ENCODE measurements around the gene TSPEAR.
"Not testable (repeated sequence)": the region's sequence is repeated elsewhere in the genome, so short reads cannot be mapped to it uniquely, and the experiment has no call there.

TSPEAR gene

GRCh38 chr21:44590311-44590721 is 121.1 kb downstream of the TSPEAR start:
- Histone ChIP-seq H3K27me3 (ENCODE audit: control insufficient read depth, insufficient read depth, low read length) (no peaks in the 10 kb centered on the region), H3K4me1 (ENCODE audit: control insufficient read depth, insufficient read depth, low read length) (peaks cover 12% of the 10 kb centered on the region), H3K27ac (ENCODE audit: low read depth, low read length) (no peak overlapping the region), H3K36me3 (ENCODE audit: control insufficient read depth, insufficient read depth, low read length) (no peaks in the 10 kb centered on the region), H3K9me3 (ENCODE audit: control insufficient read depth, insufficient read depth, low read length) (no peaks in the 10 kb centered on the region), H3K4me3 (ENCODE audit: low read depth, low read length) (no peak overlapping the region), H3K9ac (ENCODE audit: low read depth, low read length) (no peak overlapping the region)

GRCh38 chr21:44589586-44590305 is 121.6 kb downstream of the TSPEAR start:
- Histone ChIP-seq H3K27ac (ENCODE audit: low read depth, low read length) (no peak overlapping the region), H3K9ac (ENCODE audit: low read depth, low read length) (no peak overlapping the region), H3K27me3 (ENCODE audit: control insufficient read depth, insufficient read depth, low read length) (no peaks in the 10 kb centered on the region), H3K4me3 (ENCODE audit: low read depth, low read length) (no peak overlapping the region), H3K9me3 (ENCODE audit: control insufficient read depth, insufficient read depth, low read length) (no peaks in the 10 kb centered on the region), H3K36me3 (ENCODE audit: control insufficient read depth, insufficient read depth, low read length) (no peaks in the 10 kb centered on the region), H3K4me1 (ENCODE audit: control insufficient read depth, insufficient read depth, low read length) (peaks cover 12% of the 10 kb centered on the region)

GRCh38 chr21:44589094-44589493 is 122.3 kb downstream of the TSPEAR start:
- Histone ChIP-seq H3K27ac (ENCODE audit: low read depth, low read length) (no peak overlapping the region), H3K9ac (ENCODE audit: low read depth, low read length) (no peak overlapping the region), H3K27me3 (ENCODE audit: control insufficient read depth, insufficient read depth, low read length) (no peaks in the 10 kb centered on the region), H3K9me3 (ENCODE audit: control insufficient read depth, insufficient read depth, low read length) (no peaks in the 10 kb centered on the region), H3K36me3 (ENCODE audit: control insufficient read depth, insufficient read depth, low read length) (no peaks in the 10 kb centered on the region), H3K4me3 (ENCODE audit: low read depth, low read length) (no peak overlapping the region), H3K4me1 (ENCODE audit: control insufficient read depth, insufficient read depth, low read length) (peaks cover 12% of the 10 kb centered on the region)

GRCh38 chr21:44585892-44586291 is 125.5 kb downstream of the TSPEAR start:
- Histone ChIP-seq H3K27me3 (ENCODE audit: control insufficient read depth, insufficient read depth, low read length) (no peaks in the 10 kb centered on the region), H3K4me3 (ENCODE audit: low read depth, low read length) (no peak overlapping the region), H3K9ac (ENCODE audit: low read depth, low read length) (no peak overlapping the region), H3K4me1 (ENCODE audit: control insufficient read depth, insufficient read depth, low read length) (no peaks in the 10 kb centered on the region), H3K9me3 (ENCODE audit: control insufficient read depth, insufficient read depth, low read length) (no peaks in the 10 kb centered on the region), H3K27ac (ENCODE audit: low read depth, low read length) (no peak overlapping the region), H3K36me3 (ENCODE audit: control insufficient read depth, insufficient read depth, low read length) (no peaks in the 10 kb centered on the region)

- Histone ChIP-seq H3K4me1 (ENCODE audit: control insufficient read depth, insufficient read depth, low read length) (no peaks in the 10 kb centered on the region), H3K9me3 (ENCODE audit: control insufficient read depth, insufficient read depth, low read length) (no peaks in the 10 kb centered on the region), H3K4me3 (ENCODE audit: low read depth, low read length) (no peak overlapping the region), H3K27me3 (ENCODE audit: control insufficient read depth, insufficient read depth, low read length) (no peaks in the 10 kb centered on the region), H3K36me3 (ENCODE audit: control insufficient read depth, insufficient read depth, low read length) (no peaks in the 10 kb centered on the region), H3K27ac (ENCODE audit: low read depth, low read length) (no peak overlapping the region), H3K9ac (ENCODE audit: low read depth, low read length) (no peak overlapping the region)
These were observed 127.6 kb downstream of the TSPEAR start for GRCh38 chr21:44583800-44584147.

- no peaks in the 10 kb centered on the region for H3K4me1 ChIP-seq (ENCODE audit: control insufficient read depth, insufficient read depth, low read length)
- no peak overlapping the region for H3K4me3 ChIP-seq (ENCODE audit: low read depth, low read length)
- no peak overlapping the region for H3K9ac ChIP-seq (ENCODE audit: low read depth, low read length)
- no peak overlapping the region for H3K27ac ChIP-seq (ENCODE audit: low read depth, low read length)
- H3K27me3 ChIP-seq (ENCODE audit: control insufficient read depth, insufficient read depth, low read length) = no peaks in the 10 kb centered on the region
- H3K9me3 ChIP-seq (ENCODE audit: control insufficient read depth, insufficient read depth, low read length) = no peaks in the 10 kb centered on the region
- H3K36me3 ChIP-seq (ENCODE audit: control insufficient read depth, insufficient read depth, low read length) = no peaks in the 10 kb centered on the region
These were observed 128.1 kb downstream of the TSPEAR start for GRCh38 chr21:44583089-44583799.

- Histone ChIP-seq H3K36me3 (ENCODE audit: control insufficient read depth, insufficient read depth, low read length) (no peaks in the 10 kb centered on the region), H3K4me3 (ENCODE audit: low read depth, low read length) (no peak overlapping the region), H3K27me3 (ENCODE audit: control insufficient read depth, insufficient read depth, low read length) (no peaks in the 10 kb centered on the region), H3K9ac (ENCODE audit: low read depth, low read length) (no peak overlapping the region), H3K9me3 (ENCODE audit: control insufficient read depth, insufficient read depth, low read length) (peaks cover 3% of the 10 kb centered on the region; the same call in 1 of the 2 replicates), H3K4me1 (ENCODE audit: control insufficient read depth, insufficient read depth, low read length) (no peaks in the 10 kb centered on the region), H3K27ac (ENCODE audit: low read depth, low read length) (no peak overlapping the region)
These were observed 129.3 kb downstream of the TSPEAR start for GRCh38 chr21:44582055-44582454.

GRCh38 chr21:44581158-44581557 is 130.2 kb downstream of the TSPEAR start:
- Histone ChIP-seq H3K4me1 (ENCODE audit: control insufficient read depth, insufficient read depth, low read length) (no peaks in the 10 kb centered on the region), H3K9ac (ENCODE audit: low read depth, low read length) (no peak overlapping the region), H3K27me3 (ENCODE audit: control insufficient read depth, insufficient read depth, low read length) (no peaks in the 10 kb centered on the region), H3K27ac (ENCODE audit: low read depth, low read length) (no peak overlapping the region), H3K4me3 (ENCODE audit: low read depth, low read length) (no peak overlapping the region), H3K36me3 (ENCODE audit: control insufficient read depth, insufficient read depth, low read length) (no peaks in the 10 kb centered on the region), H3K9me3 (ENCODE audit: control insufficient read depth, insufficient read depth, low read length) (peaks cover 3% of the 10 kb centered on the region; the same call in 1 of the 2 replicates)

GRCh38 chr21:44580231-44580821 is 131.0 kb downstream of the TSPEAR start, which contains the start of gene KRTAP10-5:
KRTAP10-5 (minus strand) TSS chr21:44580604; CDS start chr21:44580578, 26 bp downstream.
- not testable (repeated sequence) for H3K27me3 ChIP-seq (ENCODE audit: control insufficient read depth, insufficient read depth, low read length); H3K4me1 ChIP-seq (ENCODE audit: control insufficient read depth, insufficient read depth, low read length); H3K27ac ChIP-seq (ENCODE audit: low read depth, low read length); H3K4me3 ChIP-seq (ENCODE audit: low read depth, low read length); H3K9ac ChIP-seq (ENCODE audit: low read depth, low read length); H3K36me3 ChIP-seq (ENCODE audit: control insufficient read depth, insufficient read depth, low read length); H3K9me3 ChIP-seq (ENCODE audit: control insufficient read depth, insufficient read depth, low read length)

GRCh38 chr21:44579833-44580144 is 131.6 kb downstream of the TSPEAR start:
- H3K36me3 ChIP-seq (ENCODE audit: control insufficient read depth, insufficient read depth, low read length) = no peaks in the 10 kb centered on the region
- no peak overlapping the region for H3K4me3 ChIP-seq (ENCODE audit: low read depth, low read length)
- H3K9me3 ChIP-seq (ENCODE audit: control insufficient read depth, insufficient read depth, low read length) = peaks cover 3% of the 10 kb centered on the region; the same call in 1 of the 2 replicates
- no peak overlapping the region for H3K9ac ChIP-seq (ENCODE audit: low read depth, low read length)
- H3K27me3 ChIP-seq (ENCODE audit: control insufficient read depth, insufficient read depth, low read length) = no peaks in the 10 kb centered on the region
- H3K4me1 ChIP-seq (ENCODE audit: control insufficient read depth, insufficient read depth, low read length) = no peaks in the 10 kb centered on the region
- H3K27ac ChIP-seq (ENCODE audit: low read depth, low read length) = no peak overlapping the region

Data from HUES48 (cell line).